T-helper 2 cell (primary cell): ENCODE results near the gene NPTXR.
A peak's percentile ranks its signal among the peaks of the same experiment; 100 is the strongest.

Source experiments
- DNase-seq, 5 experiments: peaks; one replicate each; pipeline versions ENCODE4 v3.0.0 to v3.0.0-alpha.2; 2012 to 2022
- total RNA-seq, 2 donors: gene quantifications; one replicate each; lab custom pipeline; 2026; lab: John Stamatoyannopoulos, UW

NPTXR gene
- 3.8 to 4.1 reads per million in 2 donors for total RNA-seq

DNA sequence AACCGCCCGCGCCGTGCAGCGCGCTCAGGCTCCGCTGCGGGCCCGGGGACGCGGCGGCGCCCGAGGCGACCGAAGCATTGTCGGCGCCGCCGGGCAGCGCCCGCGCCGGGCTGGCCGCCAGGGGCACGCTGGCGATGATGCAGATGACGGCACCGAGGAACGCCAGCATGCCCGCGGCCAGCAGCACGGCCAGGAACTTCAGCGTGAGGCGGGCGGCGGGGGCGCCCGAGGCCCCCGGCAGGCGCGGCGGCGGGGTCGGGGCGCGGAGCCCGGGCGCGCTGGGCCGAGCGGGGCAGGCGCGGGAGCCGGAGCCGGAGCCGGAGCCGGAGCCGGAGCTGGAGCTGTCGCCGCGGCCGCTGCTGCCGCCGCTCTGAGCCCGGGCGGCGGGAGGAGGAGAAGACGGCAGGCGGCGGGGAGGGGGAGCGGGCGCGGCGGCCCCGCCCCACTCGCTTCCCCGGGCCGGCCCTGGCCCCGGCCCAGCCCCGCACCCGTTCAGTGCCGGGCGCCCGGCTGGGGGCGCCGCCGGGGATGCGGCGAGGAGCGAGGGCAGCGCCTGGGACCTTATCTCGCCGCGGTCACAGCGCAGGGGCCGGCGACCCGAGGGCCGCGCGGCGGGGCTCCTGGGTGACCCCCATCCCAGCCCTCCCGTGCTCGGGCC, at the start of gene NPTXR:
Gene NPTXR (minus strand): TSS at position 372 of the 658 bp plus-strand sequence.
- peak in 4 of 5 experiments; percentile 13 to 30 (median 18) for DNase-seq

GRCh38 chr22:38891256-38891655, 47.4 kb upstream of the NPTXR start:
- DNase-seq: no peak

DNA sequence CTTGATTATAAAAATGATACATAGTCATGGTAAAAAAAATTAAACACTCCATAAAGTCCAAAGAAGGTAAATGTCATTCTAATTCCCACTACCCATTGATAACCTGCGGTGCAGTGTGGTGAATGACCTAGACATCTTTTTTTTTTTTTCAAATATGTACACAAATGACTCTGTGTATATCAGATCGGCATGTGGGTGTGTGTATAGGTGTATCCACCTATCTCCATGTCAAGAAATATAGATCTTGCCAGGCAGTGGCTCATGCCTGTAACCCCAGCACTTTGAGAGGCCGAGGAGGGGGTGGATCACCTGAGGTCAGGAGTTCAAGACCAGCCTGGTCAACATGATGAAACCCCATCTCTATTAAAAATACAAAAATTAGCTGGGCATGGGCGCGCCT, 46.5 kb upstream of the NPTXR start:
- no peak for DNase-seq

DNA sequence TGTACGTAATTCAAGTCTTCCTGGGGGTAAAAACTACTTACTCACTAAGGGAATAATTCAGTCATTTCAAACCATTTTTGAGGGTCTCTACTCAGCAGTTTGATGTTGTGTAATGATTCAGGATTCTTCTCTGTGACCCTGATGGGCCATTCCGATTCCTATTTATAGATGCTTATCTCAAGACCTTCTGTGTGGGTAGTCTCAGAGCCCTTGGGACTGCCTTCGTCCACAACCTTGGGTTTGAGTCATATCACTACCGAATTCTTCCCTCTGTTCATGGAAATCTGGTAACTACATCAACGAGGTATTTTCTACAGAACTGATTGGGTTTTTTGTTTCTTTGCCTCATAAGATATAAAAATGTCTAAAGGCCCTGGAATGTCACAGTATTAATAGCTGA, 42.5 kb upstream of the NPTXR start:
- DNase-seq: no peak

DNA sequence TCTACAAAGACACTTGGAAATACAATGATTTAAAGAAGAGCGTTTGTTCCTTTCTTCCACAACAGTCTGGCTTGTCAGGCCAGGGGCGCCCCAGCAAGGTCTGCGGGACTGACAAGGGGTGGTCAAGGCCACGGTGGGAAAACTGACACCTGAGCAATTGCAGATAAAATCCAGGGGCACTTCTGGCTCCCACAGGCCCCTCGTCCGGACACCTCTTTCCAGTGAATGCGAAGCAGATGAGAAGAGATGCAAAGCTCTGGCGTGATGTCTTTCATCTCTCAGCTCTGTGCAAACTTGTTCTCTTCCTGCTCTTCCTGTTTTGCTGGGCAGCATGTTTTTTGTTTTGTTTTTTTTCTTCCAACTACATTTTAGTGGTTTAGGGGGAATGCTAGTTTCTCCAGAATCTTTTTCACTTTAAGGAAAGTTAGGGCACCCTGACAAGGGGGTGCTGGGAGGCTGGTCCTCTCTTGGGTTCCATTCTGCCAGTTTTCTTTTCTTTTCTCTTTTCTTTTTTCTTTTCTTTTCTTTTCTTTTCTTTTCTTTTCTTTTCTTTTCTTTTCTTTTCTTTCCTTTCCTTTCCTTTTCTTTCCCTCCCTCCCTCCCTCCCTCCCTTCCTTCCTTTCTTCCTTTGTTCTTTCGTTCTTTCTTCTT, 39.3 kb upstream of the NPTXR start:
- no peak for DNase-seq

GRCh38 chr22:38881997-38882879, 38.4 kb upstream of the NPTXR start:
- DNase-seq: no peak

DNA sequence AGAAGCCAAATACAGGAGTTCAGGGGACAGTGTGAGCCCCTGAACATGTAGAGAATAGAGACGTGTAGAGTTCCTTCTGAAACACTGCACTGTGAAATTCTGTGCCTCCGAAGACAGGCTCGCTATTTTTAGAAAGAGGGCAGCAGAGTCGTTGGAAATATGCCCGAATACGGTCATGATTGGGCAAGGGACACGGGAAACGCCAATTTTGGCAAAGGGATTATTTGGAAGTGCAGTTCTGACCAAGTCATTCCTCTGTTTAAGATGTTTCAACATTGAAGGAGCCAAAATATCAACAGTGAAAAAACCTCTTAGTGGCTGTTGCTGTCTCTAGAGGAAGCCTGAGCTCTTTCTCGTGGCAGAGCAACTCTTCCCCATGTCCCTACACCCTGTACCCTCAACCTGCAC, 37.6 kb upstream of the NPTXR start:
- no peak for DNase-seq

- DNase-seq: no peak
Observed at GRCh38 chr22:38879961-38880360, 36.1 kb upstream of the NPTXR start.

DNA sequence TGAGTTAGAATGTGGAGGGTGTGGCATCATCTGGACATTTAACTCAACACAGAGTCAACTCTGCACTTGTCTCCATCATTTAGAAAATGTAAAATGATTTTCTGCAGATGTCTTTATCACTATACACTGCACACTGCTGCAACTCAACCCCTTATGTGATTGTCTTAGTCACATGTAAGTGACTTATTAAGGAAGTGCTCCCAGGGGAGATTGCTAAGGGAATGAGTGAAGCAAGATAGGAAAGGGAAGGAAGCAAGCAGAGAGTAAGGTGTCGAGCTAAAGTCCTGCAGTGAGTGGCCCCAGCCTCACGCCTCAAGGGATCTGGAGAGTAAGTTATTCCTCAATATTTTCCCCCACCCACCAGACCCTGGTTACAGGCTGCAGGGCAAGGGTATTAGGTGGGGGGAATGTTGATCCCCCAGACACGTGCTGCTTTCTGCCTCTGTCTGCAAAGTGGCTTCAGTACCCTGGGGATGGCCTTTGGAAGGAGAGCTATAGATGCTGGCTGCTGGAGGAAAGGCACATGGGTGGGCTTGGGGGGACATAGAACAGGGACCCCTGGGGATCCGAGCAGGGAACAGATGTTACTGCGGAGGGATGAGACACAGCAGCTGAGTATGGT, 35.4 kb upstream of the NPTXR start:
- DNase-seq: no peak

DNA sequence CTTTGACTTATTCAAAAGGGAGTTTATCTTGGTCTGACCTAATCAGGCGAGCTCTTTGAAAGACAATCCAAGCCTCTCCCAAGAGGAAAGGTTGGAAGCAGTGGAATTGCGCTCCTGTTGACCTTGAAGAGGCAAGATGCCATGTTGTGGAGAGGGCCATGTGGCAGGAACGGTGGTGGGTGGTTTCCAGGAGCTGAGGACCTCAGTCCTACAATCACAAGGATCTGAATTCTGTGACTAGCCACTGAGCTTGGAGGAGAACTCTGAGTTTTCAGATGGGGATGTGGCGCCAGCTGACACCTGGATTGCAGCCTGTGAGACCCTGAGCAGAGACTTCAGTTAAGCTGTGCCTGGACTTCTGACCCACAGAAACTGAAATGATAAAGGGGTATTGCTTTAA, 34.2 kb upstream of the NPTXR start:
- DNase-seq: no peak

- no peak for DNase-seq
Observed at GRCh38 chr22:38874529-38875222, 30.8 kb upstream of the NPTXR start.

DNA sequence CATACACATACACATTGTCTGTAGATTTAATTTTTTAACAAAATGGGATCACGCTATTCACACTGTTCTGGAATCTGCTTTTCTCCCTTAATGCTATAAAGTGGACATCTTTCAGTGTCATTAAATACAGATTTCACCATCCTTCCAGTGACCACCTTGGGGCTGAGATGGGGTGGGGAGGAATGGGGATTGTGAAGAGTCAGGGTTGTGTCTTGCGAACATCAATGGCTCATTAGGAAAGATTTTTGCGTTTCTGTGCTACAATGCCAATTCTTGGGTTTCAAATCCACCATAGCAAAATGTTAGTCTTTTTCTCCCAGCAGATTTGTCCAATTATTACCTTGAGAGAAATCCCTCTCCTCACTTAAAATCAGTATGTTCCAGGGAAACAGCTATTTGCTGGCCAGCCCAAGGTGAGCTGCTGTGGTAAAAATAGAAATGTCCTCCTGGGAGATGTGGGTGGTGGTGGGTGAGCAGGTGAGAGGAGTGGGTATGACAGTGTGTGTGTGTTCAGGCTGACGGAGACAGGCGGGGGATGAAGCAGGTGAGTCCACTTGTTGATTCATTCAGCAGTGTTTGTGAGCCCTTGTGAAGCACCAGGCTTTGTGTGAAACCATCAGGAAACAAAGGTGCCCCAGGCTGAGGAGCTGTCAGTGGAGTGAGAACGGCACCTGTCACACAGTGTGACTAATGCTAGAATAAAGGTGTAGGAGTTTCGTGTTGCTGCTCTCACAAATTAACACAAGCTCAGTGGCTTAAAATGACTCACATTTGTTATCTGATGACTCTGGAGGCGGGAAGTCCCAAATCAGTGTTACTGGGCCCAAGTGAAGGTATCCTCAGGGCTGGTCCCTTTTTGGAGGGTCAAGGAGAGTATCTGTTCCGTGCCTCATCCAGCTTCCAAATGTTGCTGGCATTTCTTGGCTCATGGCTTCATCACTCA, 29.9 kb upstream of the NPTXR start:
- peak in 3 of 5 experiments; percentile 46 to 77 (median 65) for DNase-seq

- DNase-seq: peak in 1 of 5 experiments; percentile 12
Observed at GRCh38 chr22:38872831-38873248, 29.0 kb upstream of the NPTXR start.

DNA sequence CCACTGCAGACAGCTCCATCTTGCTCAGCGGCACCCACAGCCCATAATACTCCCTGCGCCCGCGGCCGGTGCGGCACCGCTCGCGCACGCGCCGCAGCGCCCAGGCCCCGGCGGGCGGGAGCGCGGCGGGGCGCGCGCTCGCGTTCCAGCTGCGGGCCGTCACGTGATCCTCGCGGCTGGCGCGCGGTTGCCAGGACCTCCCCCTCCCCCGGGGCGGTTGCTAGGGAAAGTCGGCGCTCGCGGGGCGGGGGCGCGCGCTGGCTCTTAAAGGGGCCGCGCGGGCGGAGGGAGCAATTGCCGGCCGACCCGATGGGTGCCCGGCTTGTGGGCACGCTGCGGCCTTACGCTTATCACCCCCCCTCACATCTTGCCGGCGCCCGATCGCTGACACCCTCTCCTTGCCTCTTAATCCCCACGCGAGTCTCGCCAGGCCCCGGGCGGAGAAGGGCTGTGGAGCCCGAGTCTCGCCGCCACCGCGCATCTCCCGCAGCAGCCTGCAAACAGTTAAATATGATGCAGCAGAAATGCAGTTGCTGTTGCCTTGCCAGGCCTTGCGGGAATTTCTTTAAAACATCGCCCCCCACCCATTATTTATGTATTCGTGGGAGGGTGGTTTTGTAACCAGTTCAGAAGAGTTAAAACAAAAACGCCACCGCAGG, 28.5 kb upstream of the NPTXR start, which contains the start of gene CBX6:
Gene CBX6 (minus strand): TSS at position 45 of the 659 bp plus-strand sequence. CDS start 26 bp downstream, at position 19.
- peak; percentile 89 to 97 (median 92) for DNase-seq

DNA sequence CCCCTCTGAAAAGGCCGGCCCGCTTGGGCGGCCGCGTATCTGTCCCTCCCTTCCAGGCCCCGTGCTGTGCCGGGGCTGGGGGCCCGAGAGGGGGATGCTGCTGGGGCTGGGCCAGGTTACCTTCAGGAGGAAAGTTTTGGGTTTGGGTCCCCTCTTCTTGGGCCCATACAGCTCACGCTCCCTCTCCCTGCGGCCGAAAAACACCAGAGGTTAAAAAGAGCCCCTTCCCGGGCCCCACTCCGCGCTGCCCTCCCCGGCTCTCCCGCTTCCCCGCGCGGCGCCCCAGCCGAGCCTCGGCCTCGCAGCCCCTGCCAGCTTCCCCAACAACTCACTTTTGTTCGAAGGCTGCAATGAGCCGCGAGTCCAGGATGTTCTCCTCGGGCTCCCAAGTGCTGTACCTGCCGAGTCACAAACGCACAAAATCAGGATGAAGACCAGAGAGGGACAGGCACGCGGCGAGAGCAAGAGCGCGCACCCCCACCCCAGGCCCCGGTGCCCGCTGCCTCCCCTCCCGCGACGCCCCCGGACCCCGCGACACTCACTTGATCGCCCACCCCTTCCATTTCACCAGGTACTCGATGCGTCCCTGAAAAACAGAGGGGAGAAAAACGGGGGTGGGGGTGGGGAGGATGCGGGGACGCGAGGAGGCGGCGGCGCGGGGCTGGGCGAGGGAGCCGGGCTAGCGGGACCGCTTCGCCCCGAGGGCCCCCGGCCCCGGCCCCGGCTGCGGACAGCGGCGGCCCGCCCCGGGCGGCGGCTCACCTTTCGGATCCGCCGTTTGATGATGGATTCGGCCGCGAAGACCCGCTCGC, 27.7 kb upstream of the NPTXR start:
- DNase-seq: peak in 2 of 5 experiments; percentile 12 to 35

GRCh38 chr22:38870791-38871359, 27.0 kb upstream of the NPTXR start:
- DNase-seq: no peak

- DNase-seq: peak; percentile 58 to 87 (median 78)
Observed at GRCh38 chr22:38870312-38870741, 26.5 kb upstream of the NPTXR start.

DNA sequence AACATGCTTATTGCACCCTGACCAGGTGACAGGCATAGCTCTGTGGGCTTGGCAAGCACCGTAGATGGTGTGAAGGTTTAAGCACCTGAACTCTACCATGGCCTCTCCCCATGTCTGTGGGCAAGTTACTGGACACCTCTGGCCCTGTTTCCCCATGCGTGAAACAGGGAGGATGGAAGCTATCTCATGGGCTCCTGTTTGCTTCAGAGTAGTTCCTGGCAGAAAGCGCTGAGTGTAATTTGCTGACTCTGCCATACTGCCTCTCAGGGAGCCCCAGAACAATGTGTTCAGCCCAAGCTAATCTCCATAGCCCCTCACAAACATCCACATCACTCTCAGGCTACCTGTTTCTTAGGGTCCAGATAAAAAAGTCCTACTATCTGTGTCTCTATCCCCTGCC, 25.8 kb upstream of the NPTXR start:
- DNase-seq: no peak

DNA sequence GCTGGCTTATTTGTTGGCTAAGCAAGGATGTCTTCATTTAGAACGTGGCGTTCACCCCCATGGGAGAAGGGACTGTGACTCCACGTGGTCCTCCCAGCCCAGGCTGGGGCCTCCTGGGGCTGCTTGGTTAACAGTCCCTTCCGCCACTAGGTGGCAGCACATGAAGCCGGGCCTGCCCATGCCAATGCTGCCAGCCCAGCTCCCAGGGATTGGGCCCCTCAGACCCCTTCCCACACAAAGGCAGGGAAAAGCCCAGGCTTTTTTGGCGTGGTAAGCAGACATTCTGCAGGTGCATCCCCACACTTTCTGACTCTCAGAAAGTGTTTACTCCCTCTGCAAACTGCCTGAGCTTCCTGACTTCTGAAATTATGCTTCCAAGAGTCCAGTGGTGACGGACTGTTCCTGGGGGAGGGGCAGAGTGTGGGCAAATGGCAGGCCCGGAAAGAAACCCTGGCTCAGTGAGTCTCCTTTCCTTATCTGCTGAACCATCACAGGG, 25.1 kb upstream of the NPTXR start:
- DNase-seq: peak; percentile 59 to 80 (median 71)
